ENCODE results near the gene ANKRD33. TPM values are rescaled to one million over a fixed set of nuclear protein-coding genes. Genes with fewer than 3 reads are reported as not detected.

The ANKRD33 gene
- total and polyA plus RNA-seq, 2 of the 4 experiments (the other 2 are of a cell fraction): under 0.01 to 0.03 TPM

- Histone ChIP-seq H3K9ac (ENCODE audit: low read depth, low read length) (no peak overlapping the region), H3K4me3 (ENCODE audit: insufficient read depth, low read depth, low read length) (no peak overlapping the region), H2AFZ (replicated peaks; ENCODE audit: low read length, poor library complexity) (peak overlapping the region; percentile 91), H3K14ac (replicated peaks; ENCODE audit: low read depth, low read length) (peak overlapping the region; percentile 62; the same call in 1 of the 2 replicates), H2BK15ac (ENCODE audit: low read depth, low read length) (peak overlapping the region; percentile 76; the same call in 2 of the 3 replicates), H3K9me3 (ENCODE audit: control insufficient read depth, insufficient read depth, low read length) (no peaks in the 10 kb centered on the region), H2BK5ac (ENCODE audit: low read depth, low read length, poor library complexity, severe bottlenecking) (no peak overlapping the region), H2AK5ac (ENCODE audit: low read depth, low read length) (peak overlapping the region; percentile 76), H2BK120ac (ENCODE audit: low read depth, low read length) (peak overlapping the region; percentile 81), H3K79me1 (ENCODE audit: low read depth in 1 of 2, low read length in 2 of 2) (no peaks in the 10 kb centered on the region), H3K56ac (ENCODE audit: extremely low read depth, insufficient read depth, low read length) (no peak overlapping the region), H3K18ac (ENCODE audit: low read depth, low read length) (no peak overlapping the region), H2AK9ac (replicated peaks; ENCODE audit: low read depth, low read length, poor library complexity) (peak overlapping the region; percentile 66), H4K8ac (ENCODE audit: low read depth in 2 of 2, low read length in 2 of 2) (peak overlapping the region in 1 of 2 experiments; percentile 77; a peak in 2 of 4 replicates), H3K36me3 (ENCODE audit: control insufficient read depth, insufficient read depth, low read length) (no peaks in the 10 kb centered on the region), H3K23ac (ENCODE audit: low read depth, low read length) (no peak overlapping the region), H3K9me1 (ENCODE audit: insufficient read depth, low read length) (peaks cover 15% of the 10 kb centered on the region; the same call in 1 of the 2 replicates), H4K20me1 (ENCODE audit: insufficient read depth, low read length) (no peaks in the 10 kb centered on the region), H2BK20ac (ENCODE audit: low read depth, low read length) (peak overlapping the region; percentile 67), H3K27me3 (ENCODE audit: control insufficient read depth, insufficient read depth, low read length) (no peaks in the 10 kb centered on the region), H4K91ac (ENCODE audit: insufficient read depth, low read depth, low read length) (peak overlapping the region; percentile 48), H4K5ac (ENCODE audit: low read depth, low read length) (peak overlapping the region; percentile 15; the same call in 1 of the 2 replicates), H3K4me2 (ENCODE audit: low read depth, low read length) (no peak overlapping the region), H3K4ac (ENCODE audit: low read depth, low read length) (peak overlapping the region; percentile 66), H3K27ac (ENCODE audit: insufficient read depth, low read length) (no peak overlapping the region; the same call in 1 of the 2 replicates), H3K4me1 (ENCODE audit: control insufficient read depth, insufficient read depth, low read length) (peaks cover 6% of the 10 kb centered on the region; the same call in 1 of the 2 replicates)
- dilution Hi-C loops (cut with HindIII; ENCODE audit: low sequenced_read_pairs, unreplicated experiment): no loop called here
- CTCF ChIA-PET: interaction anchor here (0.8 to 1.8 kb wide), 2 partner anchors 12 to 63 kb away, joined by 3 to 4 read pairs; partner anchors contain the start of gene ACVRL1
- DNase-seq (no peak), ATAC-seq (ENCODE audit: low read depth) (peak; percentile 4; the same call in 1 of the 2 replicates)
- in situ Hi-C loops (cut with MboI; ENCODE audit: low sequenced_read_pairs): no loop called here
- intact Hi-C loops (cut with micrococcal nuclease): loop anchor here (1.0 kb wide), 2 partner anchors 28 to 85 kb away; no protein-coding TSS in a partner anchor
- no TSS peak for BruUV-seq (replicated peaks)
- POLR2A ChIA-PET (ENCODE audit: unreplicated experiment): no interaction called here
- WGBS, 2 experiments (ENCODE audit: extremely low coverage in 2 of 2, insufficient read length in 1 of 2): 89% methylated on average over 3 of the region's 8 CpGs; no CpG with 5 or more reads in 1 of the 2 experiments
- no peak for TF ChIP-seq MAFK (IDR thresholded peaks at IDR 0.05; ENCODE audit: low read depth, low read length)
- no peak for TF ChIP-seq SMC3 (IDR thresholded peaks at IDR 0.05; ENCODE audit: low read depth, low read length)
- no peak for TF ChIP-seq RAD21 (IDR thresholded peaks at IDR 0.05; ENCODE audit: low read length)
- no peak for TF ChIP-seq CHD1 (IDR thresholded peaks at IDR 0.05; ENCODE audit: low read depth, low read length)
- TF ChIP-seq, protein P1, sequence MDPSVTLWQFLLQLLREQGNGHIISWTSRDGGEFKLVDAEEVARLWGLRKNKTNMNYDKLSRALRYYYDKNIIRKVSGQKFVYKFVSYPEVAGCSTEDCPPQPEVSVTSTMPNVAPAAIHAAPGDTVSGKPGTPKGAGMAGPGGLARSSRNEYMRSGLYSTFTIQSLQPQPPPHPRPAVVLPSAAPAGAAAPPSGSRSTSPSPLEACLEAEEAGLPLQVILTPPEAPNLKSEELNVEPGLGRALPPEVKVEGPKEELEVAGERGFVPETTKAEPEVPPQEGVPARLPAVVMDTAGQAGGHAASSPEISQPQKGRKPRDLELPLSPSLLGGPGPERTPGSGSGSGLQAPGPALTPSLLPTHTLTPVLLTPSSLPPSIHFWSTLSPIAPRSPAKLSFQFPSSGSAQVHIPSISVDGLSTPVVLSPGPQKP (IDR thresholded peaks at IDR 0.05; ENCODE audit: borderline replicate concordance, low read depth, low read length): no peak
- TF ChIP-seq MXI1 (IDR thresholded peaks at IDR 0.05; ENCODE audit: borderline replicate concordance, low read depth, low read length): no peak
- no peak for TF ChIP-seq MAZ (IDR thresholded peaks at IDR 0.05; ENCODE audit: borderline replicate concordance, low read depth, low read length)
- TF ChIP-seq POLR2A (IDR thresholded peaks at IDR 0.05; ENCODE audit: low read depth, low read length): no peak
- no peak for TF ChIP-seq BHLHE40 (IDR thresholded peaks at IDR 0.05; ENCODE audit: low read depth, low read length)
- TF ChIP-seq NFE2L2 (IDR thresholded peaks at IDR 0.05; ENCODE audit: low read depth, low read length): no peak
- no peak for TF ChIP-seq RFX5 (IDR thresholded peaks at IDR 0.05; ENCODE audit: low read depth, low read length)
- no peak for TF ChIP-seq RCOR1 (IDR thresholded peaks at IDR 0.05; ENCODE audit: insufficient replicate concordance, low read length)
- TF ChIP-seq, protein P2, sequence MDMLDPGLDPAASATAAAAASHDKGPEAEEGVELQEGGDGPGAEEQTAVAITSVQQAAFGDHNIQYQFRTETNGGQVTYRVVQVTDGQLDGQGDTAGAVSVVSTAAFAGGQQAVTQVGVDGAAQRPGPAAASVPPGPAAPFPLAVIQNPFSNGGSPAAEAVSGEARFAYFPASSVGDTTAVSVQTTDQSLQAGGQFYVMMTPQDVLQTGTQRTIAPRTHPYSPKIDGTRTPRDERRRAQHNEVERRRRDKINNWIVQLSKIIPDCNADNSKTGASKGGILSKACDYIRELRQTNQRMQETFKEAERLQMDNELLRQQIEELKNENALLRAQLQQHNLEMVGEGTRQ (IDR thresholded peaks at IDR 0.05; ENCODE audit: low read depth, low read length): no peak
- no peak for TF ChIP-seq CEBPB (IDR thresholded peaks at IDR 0.05; ENCODE audit: low read depth, low read length)
Observed at GRCh38 chr12:51895378-51896135, 7.7 kb downstream of the ANKRD33 start.

Measured in IMR-90 (cell line).